ENCODE data around the gene GKN1. TPM values are rescaled to one million over a fixed set of nuclear protein-coding genes. Genes with fewer than 3 reads are reported as not detected.
"Not testable (repeated sequence)": the region's sequence is repeated elsewhere in the genome, so short reads cannot be mapped to it uniquely, and the experiment has no call there.

The GKN1 gene
- total RNA-seq, 2 experiments from 2014 or later, result not detected

DNA sequence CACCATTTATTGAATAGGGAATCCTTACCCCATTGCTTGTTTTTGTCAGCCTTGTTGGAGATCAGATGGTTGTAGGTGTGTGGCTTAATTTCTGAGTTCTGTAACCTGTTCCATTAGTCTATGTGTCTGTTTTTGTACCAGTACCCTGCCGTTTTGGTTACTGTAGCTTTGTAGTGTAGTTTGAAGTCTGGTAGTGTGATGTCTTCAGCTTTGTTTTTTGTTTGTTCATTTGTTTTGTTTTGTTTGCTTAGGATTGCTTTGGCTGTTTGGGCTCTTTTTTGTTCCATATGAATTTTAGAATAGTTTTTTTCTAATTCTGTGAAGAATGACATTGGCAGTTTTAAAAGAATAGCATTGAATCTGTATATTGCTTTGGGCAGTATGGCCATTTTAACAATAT lies 34.5 kb upstream of the GKN1 start:
- no peak overlapping the region for H3K4me3 Mint-ChIP-seq
- H3K27ac Mint-ChIP-seq, result no peak overlapping the region
- intact Hi-C loops (cut with micrococcal nuclease), result loop anchor here (2.0 kb wide), 1 partner anchor 31 kb away; no protein-coding TSS in a partner anchor
- peaks cover 8% of the 10 kb centered on the region for H3K4me1 Mint-ChIP-seq (ENCODE audit: low read depth)
- POLR2A ChIA-PET, result no interaction called here
- CTCF ChIA-PET, result interaction anchor here (0.6 to 1.9 kb wide), 3 partner anchors 14 to 151 kb away, joined by 3 to 9 read pairs (median 4); no protein-coding TSS in a partner anchor
- H3K27me3 Mint-ChIP-seq, result peaks cover 27% of the 10 kb centered on the region
- H3K36me3 Mint-ChIP-seq, result no peaks in the 10 kb centered on the region
- DNase-seq, result no peak
- H3K9me3 Mint-ChIP-seq, result peaks cover 5% of the 10 kb centered on the region

- intact Hi-C loops (cut with micrococcal nuclease), result loop anchor here (2.0 kb wide), 1 partner anchor 32 kb away; no protein-coding TSS in a partner anchor
- ChIA-PET CTCF (interaction anchor here (0.6 to 1.9 kb wide), 3 partner anchors 13 to 152 kb away, joined by 3 to 9 read pairs (median 4); no protein-coding TSS in a partner anchor), POLR2A (no interaction called here)
- peaks cover 8% of the 10 kb centered on the region for H3K4me1 Mint-ChIP-seq (ENCODE audit: low read depth)
- no peaks in the 10 kb centered on the region for H3K36me3 Mint-ChIP-seq
- peaks cover 27% of the 10 kb centered on the region for H3K27me3 Mint-ChIP-seq
- no peak overlapping the region for H3K27ac Mint-ChIP-seq
- no peak overlapping the region for H3K4me3 Mint-ChIP-seq
- DNase-seq, result no peak
- peaks cover 5% of the 10 kb centered on the region for H3K9me3 Mint-ChIP-seq
These were observed 34.1 kb upstream of the GKN1 start for GRCh38 chr2:68940369-68940768.

GRCh38 chr2:68942827-68943226 lies 31.6 kb upstream of the GKN1 start:
- no peak for DNase-seq
- intact Hi-C loops (cut with micrococcal nuclease), result loop anchor here (1.0 kb wide), 2 partner anchors 70 to 364 kb away; partner anchors contain the start of gene ANTXR1
- Mint-ChIP-seq H3K4me1 (ENCODE audit: low read depth) (peaks cover 8% of the 10 kb centered on the region), H3K27me3 (peaks cover 35% of the 10 kb centered on the region), H3K27ac (no peak overlapping the region), H3K4me3 (no peak overlapping the region), H3K9me3 (peaks cover 5% of the 10 kb centered on the region), H3K36me3 (no peaks in the 10 kb centered on the region)
- ChIA-PET POLR2A (no interaction called here), CTCF (interaction anchor here (0.6 to 3.0 kb wide), 34 partner anchors 8 to 501 kb away, joined by 3 to 24 read pairs (median 4); partner anchors contain the start of gene GKN2)

GRCh38 chr2:68943581-68944568 lies 30.6 kb upstream of the GKN1 start:
- Mint-ChIP-seq H3K4me3 (no peak overlapping the region), H3K9me3 (peaks cover 5% of the 10 kb centered on the region), H3K27ac (no peak overlapping the region), H3K36me3 (no peaks in the 10 kb centered on the region), H3K4me1 (ENCODE audit: low read depth) (peaks cover 8% of the 10 kb centered on the region), H3K27me3 (peaks cover 32% of the 10 kb centered on the region)
- POLR2A ChIA-PET, result no interaction called here
- CTCF ChIA-PET, result interaction anchor here (0.6 to 3.0 kb wide), 42 partner anchors 9 to 502 kb away, joined by 3 to 24 read pairs (median 4); partner anchors contain the start of genes ANTXR1 and GKN2
- intact Hi-C loops (cut with micrococcal nuclease), result loop anchor here (1.0 kb wide), 2 partner anchors 69 to 363 kb away; partner anchors contain the start of gene ANTXR1
- DNase-seq, result peak; percentile 58

DNA sequence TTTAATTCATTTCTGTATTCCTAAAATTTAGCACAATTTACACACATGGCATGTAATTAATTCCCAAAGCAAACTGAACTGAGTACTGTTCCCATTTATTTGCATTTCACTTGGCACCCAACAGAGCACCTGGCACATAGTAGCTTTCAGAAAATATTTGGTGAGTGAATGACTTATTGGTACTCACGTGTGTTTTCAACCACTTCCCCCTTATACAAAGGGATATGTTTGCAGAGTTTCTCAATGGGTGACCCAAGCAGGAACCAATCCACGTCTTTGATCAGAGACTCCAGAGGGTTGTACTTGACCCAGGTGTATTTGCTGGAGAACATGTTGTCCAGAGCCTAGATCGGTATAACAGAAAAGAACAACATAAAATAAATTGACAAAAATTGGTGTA lies 28.3 kb upstream of the GKN1 start:
- Mint-ChIP-seq H3K4me3 (no peak overlapping the region), H3K4me1 (ENCODE audit: low read depth) (no peaks in the 10 kb centered on the region), H3K36me3 (no peaks in the 10 kb centered on the region), H3K27me3 (peaks cover 27% of the 10 kb centered on the region), H3K27ac (no peak overlapping the region), H3K9me3 (no peaks in the 10 kb centered on the region)
- ChIA-PET CTCF (no interaction called here), POLR2A (no interaction called here)
- intact Hi-C loops (cut with micrococcal nuclease), result no loop called here
- DNase-seq, result no peak

DNA sequence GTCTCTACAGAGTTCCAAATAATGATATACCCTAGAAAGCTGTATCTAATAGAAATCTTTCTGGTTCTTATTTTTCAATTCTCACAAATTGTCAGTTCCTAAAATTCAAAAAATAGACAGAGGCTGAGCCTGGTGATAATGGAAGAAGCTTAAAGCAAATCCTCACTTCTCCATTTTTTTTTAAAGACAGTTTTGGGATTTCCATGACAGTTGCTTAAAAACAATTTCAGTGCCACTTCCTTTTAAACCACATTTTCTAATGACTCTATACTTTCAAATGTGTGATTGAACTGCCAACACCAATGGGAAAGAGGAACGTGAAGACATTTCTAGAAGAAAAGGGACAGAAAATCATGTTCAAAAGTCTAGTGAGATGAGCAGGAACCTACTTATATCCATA lies 25.7 kb upstream of the GKN1 start:
- H3K4me3 Mint-ChIP-seq, result no peak overlapping the region
- POLR2A ChIA-PET, result no interaction called here
- H3K27me3 Mint-ChIP-seq, result peaks cover 15% of the 10 kb centered on the region
- no peaks in the 10 kb centered on the region for H3K36me3 Mint-ChIP-seq
- H3K27ac Mint-ChIP-seq, result no peak overlapping the region
- no peaks in the 10 kb centered on the region for H3K9me3 Mint-ChIP-seq
- CTCF ChIA-PET, result no interaction called here
- H3K4me1 Mint-ChIP-seq (ENCODE audit: low read depth), result no peaks in the 10 kb centered on the region
- intact Hi-C loops (cut with micrococcal nuclease), result no loop called here
- no peak for DNase-seq

DNA sequence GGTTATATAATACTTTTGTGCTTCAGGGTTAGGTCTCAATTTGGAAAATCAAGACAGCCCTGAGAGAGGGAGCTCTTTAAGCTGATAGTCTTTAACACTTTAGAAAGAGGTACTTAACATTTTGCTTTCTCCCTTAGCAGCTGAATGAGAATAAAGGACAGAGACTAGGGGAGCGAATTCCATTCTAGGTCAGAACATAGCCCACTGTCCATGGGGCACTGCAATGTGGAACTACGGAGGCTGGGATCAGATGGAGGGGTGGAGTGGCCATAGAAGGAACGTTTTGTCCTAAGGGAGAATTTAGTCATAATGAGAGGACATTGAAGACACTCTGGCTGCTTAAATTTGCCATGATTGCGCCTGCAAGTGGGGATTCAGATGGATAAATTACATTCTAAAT lies 22.5 kb upstream of the GKN1 start:
- H3K27me3 Mint-ChIP-seq, result peaks cover 7% of the 10 kb centered on the region
- H3K4me3 Mint-ChIP-seq, result no peak overlapping the region
- ChIA-PET POLR2A (no interaction called here), CTCF (interaction anchor here (2.7 kb wide), 1 partner anchor 9 kb away, joined by 12 read pairs; no protein-coding TSS in a partner anchor)
- no peaks in the 10 kb centered on the region for H3K36me3 Mint-ChIP-seq
- H3K9me3 Mint-ChIP-seq, result no peaks in the 10 kb centered on the region
- H3K27ac Mint-ChIP-seq, result no peak overlapping the region
- DNase-seq, result no peak
- intact Hi-C loops (cut with micrococcal nuclease), result no loop called here
- no peaks in the 10 kb centered on the region for H3K4me1 Mint-ChIP-seq (ENCODE audit: low read depth)

- Mint-ChIP-seq H3K4me1 (ENCODE audit: low read depth) (no peaks in the 10 kb centered on the region), H3K4me3 (no peak within 1 kb of the TSS), H3K27ac (no peak within 1 kb of the TSS), H3K9me3 (no peaks in the 10 kb centered on the region), H3K36me3 (no peaks in the 10 kb centered on the region), H3K27me3 (peaks cover 6% of the 10 kb centered on the region)
- CTCF ChIA-PET, result interaction anchor here (1.8 to 2.7 kb wide), 2 partner anchors 10 to 12 kb away, joined by 4 to 12 read pairs; no protein-coding TSS in a partner anchor
- POLR2A ChIA-PET, result no interaction called here
- intact Hi-C loops (cut with micrococcal nuclease), result no loop called here
- DNase-seq, result no peak
These were observed 21.4 kb upstream of the GKN1 start, which contains the start of gene GKN2 for GRCh38 chr2:68952887-68953521. GKN2 (minus strand) TSS chr2:68952893; CDS start chr2:68952861, 32 bp downstream.

- H3K27ac Mint-ChIP-seq; DNase-seq; H3K4me3 Mint-ChIP-seq; intact Hi-C loops (cut with micrococcal nuclease); CTCF ChIA-PET; POLR2A ChIA-PET; H3K4me1 Mint-ChIP-seq (ENCODE audit: low read depth); H3K9me3 Mint-ChIP-seq; H3K27me3 Mint-ChIP-seq; H3K36me3 Mint-ChIP-seq: not testable (repeated sequence)
These were observed 19.0 kb upstream of the GKN1 start for GRCh38 chr2:68955432-68955831.

DNA sequence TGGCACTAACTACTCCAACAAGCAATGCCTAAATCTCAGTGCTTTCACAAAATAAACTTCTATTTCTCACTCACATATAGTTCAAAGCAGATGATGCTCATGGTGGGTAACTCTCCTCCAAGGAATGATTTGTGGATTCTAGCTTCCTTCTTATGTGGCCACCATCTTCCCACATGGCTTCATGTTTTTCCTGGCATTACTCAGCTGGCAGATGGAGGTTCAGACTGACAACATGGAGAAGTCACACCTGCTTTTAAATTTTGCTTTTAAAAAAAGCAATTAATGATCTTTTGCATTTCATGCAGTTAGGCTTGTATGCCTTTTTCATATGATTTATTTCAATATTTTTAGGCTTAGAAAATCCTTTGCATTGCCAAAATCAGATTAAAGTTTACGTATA lies 15.4 kb upstream of the GKN1 start:
- POLR2A ChIA-PET, result no interaction called here
- intact Hi-C loops (cut with micrococcal nuclease), result no loop called here

DNA sequence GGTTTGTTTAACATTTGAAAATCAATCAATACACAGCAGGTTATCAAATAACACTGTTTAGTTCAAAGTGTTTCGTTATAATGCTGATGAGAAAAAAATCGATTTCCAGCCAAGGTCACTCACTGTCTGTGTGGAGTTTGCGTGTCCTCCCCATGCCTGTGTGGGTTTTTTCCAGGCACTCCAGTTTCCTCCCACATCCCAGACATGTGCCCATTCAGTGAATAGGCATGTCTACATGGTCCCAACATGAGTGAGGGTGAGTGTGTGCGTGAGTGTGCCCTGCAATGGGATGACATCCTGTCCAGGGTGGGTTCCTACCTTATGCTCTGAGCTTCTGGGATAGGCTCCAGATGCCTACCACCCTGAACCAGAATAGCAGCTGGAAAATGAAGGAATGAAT lies 13.1 kb upstream of the GKN1 start:
- H3K4me3 Mint-ChIP-seq, result no peak overlapping the region
- H3K4me1 Mint-ChIP-seq (ENCODE audit: low read depth), result no peaks in the 10 kb centered on the region
- peaks cover 13% of the 10 kb centered on the region for H3K27me3 Mint-ChIP-seq
- no peaks in the 10 kb centered on the region for H3K36me3 Mint-ChIP-seq
- no peak for DNase-seq
- POLR2A ChIA-PET, result interaction anchor here (0.6 to 0.7 kb wide), 2 partner anchors 266 to 471 kb away, joined by 3 read pairs; no protein-coding TSS in a partner anchor
- H3K9me3 Mint-ChIP-seq, result no peaks in the 10 kb centered on the region
- intact Hi-C loops (cut with micrococcal nuclease), result no loop called here
- CTCF ChIA-PET, result no interaction called here
- H3K27ac Mint-ChIP-seq, result no peak overlapping the region

More for the DNA sequence above, 15.4 kb upstream of the GKN1 start:
- no peaks in the 10 kb centered on the region for H3K9me3 Mint-ChIP-seq
- H3K27ac Mint-ChIP-seq, result no peak overlapping the region
- H3K4me3 Mint-ChIP-seq, result no peak overlapping the region
- H3K36me3 Mint-ChIP-seq, result no peaks in the 10 kb centered on the region
- DNase-seq, result no peak
- no peaks in the 10 kb centered on the region for H3K4me1 Mint-ChIP-seq (ENCODE audit: low read depth)
- H3K27me3 Mint-ChIP-seq, result peaks cover 11% of the 10 kb centered on the region
- CTCF ChIA-PET, result interaction anchor here (0.9 kb wide), 1 partner anchor 16 kb away, joined by 3 read pairs; no protein-coding TSS in a partner anchor

- CTCF ChIA-PET, result no interaction called here
- no peak for DNase-seq
- POLR2A ChIA-PET, result interaction anchor here (0.6 kb wide), 1 partner anchor 323 kb away, joined by 3 read pairs; no protein-coding TSS in a partner anchor
- peaks cover 16% of the 10 kb centered on the region for H3K27me3 Mint-ChIP-seq
- H3K4me3 Mint-ChIP-seq, result no peak overlapping the region
- no peak overlapping the region for H3K27ac Mint-ChIP-seq
- H3K9me3 Mint-ChIP-seq, result no peaks in the 10 kb centered on the region
- H3K4me1 Mint-ChIP-seq (ENCODE audit: low read depth), result no peaks in the 10 kb centered on the region
- intact Hi-C loops (cut with micrococcal nuclease), result no loop called here
- no peaks in the 10 kb centered on the region for H3K36me3 Mint-ChIP-seq
These were observed 10.2 kb upstream of the GKN1 start for GRCh38 chr2:68964282-68964681.

Measured in activated CD4-positive, alpha-beta memory T cell treated with anti-CD3 and anti-CD28 coated beads for 36 hours (primary cell).